HEK293 (cell line): ENCODE measurements around the gene BZW2.

Source experiments
- CTCF ChIA-PET: fragments of 350-600 bp; formaldehyde crosslinking; extraction: SDS; loops from one replicate; lab custom pipeline; 2021; ENCODE audit warnings: antibody characterized with exemption; lab: Yijun Ruan, JAX
- POLR2A ChIA-PET: fragments of 300-600 bp; formaldehyde crosslinking; extraction: SDS; loops from one replicate; lab custom pipeline; 2020; ENCODE audit warnings: antibody characterized with exemption, inconsistent platforms; lab: Yijun Ruan, JAX
- H3K27ac ChIP-seq: fragments of 200-500 bp; sonication (Bioruptor generic); 2 replicates; pipeline ENCODE4 v1.5.1; 2014; ENCODE audit warnings: low read depth, low read length, control low read depth, inconsistent platforms; ENCODE audit errors: extremely low read depth
- H3K36me3 ChIP-seq, 2 experiments: fragments of 200-500 bp in 1 of 2; sonication (Bioruptor generic) in 1 of 2; 1 replicate in 1 of 2; 2 replicates in 1 of 2; pipeline ENCODE4 v1.5.1; 2014 to 2017; ENCODE audit warnings: inconsistent platforms in 2 of 2, low read length in 2 of 2; ENCODE audit not compliant: control insufficient read depth in 2 of 2, insufficient read depth in 1 of 2
- H3K4me1 ChIP-seq: fragments of 200-500 bp; sonication (Bioruptor generic); 2 replicates; pipeline ENCODE4 v1.5.1; 2014; ENCODE audit warnings: mild to moderate bottlenecking, low read length, inconsistent platforms; ENCODE audit not compliant: control insufficient read depth, insufficient read depth
- H3K4me3 ChIP-seq: 2 replicates; pipeline ENCODE4 v1.5.1; 2011; ENCODE audit warnings: low read depth, mild to moderate bottlenecking, control low read depth, low read length, moderate library complexity
- H3K9me3 ChIP-seq: fragments of 200-500 bp; sonication (Bioruptor generic); 2 replicates; pipeline ENCODE4 v1.5.1; 2014; ENCODE audit warnings: low read depth, low read length, inconsistent platforms; ENCODE audit not compliant: control insufficient read depth, insufficient read depth
- BCL11A ChIP-seq: fragments of 450-650 bp; formaldehyde crosslinking; IDR thresholded peaks from 2 replicates; pipeline ENCODE4 v1.5.1; 2016; ENCODE audit warnings: low read depth, missing biosample characterization, missing genetic modification characterization
- GLI4 ChIP-seq: fragments of 450-650 bp; formaldehyde crosslinking; IDR thresholded peaks from 2 replicates; pipeline ENCODE4 v1.5.1; 2016; ENCODE audit warnings: missing biosample characterization, missing genetic modification characterization
- GLIS1 ChIP-seq: fragments of 450-650 bp; formaldehyde crosslinking; IDR thresholded peaks from 2 replicates; pipeline ENCODE4 v1.5.1; 2016; ENCODE audit warnings: missing biosample characterization, missing genetic modification characterization
- HOXA7 ChIP-seq: sonication (generic); formaldehyde crosslinking; IDR thresholded peaks from 2 replicates; pipeline ENCODE4 v1.8.1; 2022; ENCODE audit warnings: missing genetic modification reagents, borderline replicate concordance
- KLF1 ChIP-seq: fragments of 450-650 bp; formaldehyde crosslinking; IDR thresholded peaks from 2 replicates; pipeline ENCODE4 v1.5.1; 2016; ENCODE audit warnings: missing biosample characterization, missing genetic modification characterization
- RBAK ChIP-seq: fragments of 450-650 bp; formaldehyde crosslinking; IDR thresholded peaks from 2 replicates; pipeline ENCODE4 v1.5.1; 2016; ENCODE audit warnings: missing biosample characterization, missing genetic modification characterization
- SCRT2 ChIP-seq: fragments of 450-650 bp; formaldehyde crosslinking; IDR thresholded peaks from 2 replicates; pipeline ENCODE4 v1.5.1; 2016; ENCODE audit warnings: missing biosample characterization, missing genetic modification characterization
- SP3 ChIP-seq: fragments of 450-650 bp; formaldehyde crosslinking; IDR thresholded peaks from 2 replicates; pipeline ENCODE4 v1.5.1; 2016; ENCODE audit warnings: missing biosample characterization, missing genetic modification characterization
- YY1 ChIP-seq: fragments of 450-650 bp; formaldehyde crosslinking; IDR thresholded peaks from 2 replicates; pipeline ENCODE4 v1.5.1; 2018; ENCODE audit warnings: missing biosample characterization, missing genetic modification characterization
- ZNF324 ChIP-seq: fragments of 450-650 bp; formaldehyde crosslinking; IDR thresholded peaks from 2 replicates; pipeline ENCODE4 v1.5.1; 2016; ENCODE audit warnings: missing biosample characterization, missing genetic modification characterization
- ZNF404 ChIP-seq: fragments of 450-650 bp; formaldehyde crosslinking; IDR thresholded peaks from 2 replicates; pipeline ENCODE4 v1.5.1; 2017; ENCODE audit warnings: missing biosample characterization, missing genetic modification characterization
- ZNF423 ChIP-seq: fragments of 450-650 bp; formaldehyde crosslinking; IDR thresholded peaks from 2 replicates; pipeline ENCODE4 v1.5.1; 2016; ENCODE audit warnings: missing biosample characterization, missing genetic modification characterization
- ZNF510 ChIP-seq: fragments of 450-650 bp; formaldehyde crosslinking; IDR thresholded peaks from 2 replicates; pipeline ENCODE4 v1.5.1; 2018; ENCODE audit warnings: mild to moderate bottlenecking, missing genetic modification characterization, missing biosample characterization; ENCODE audit not compliant: insufficient replicate concordance
- ZNF529 ChIP-seq: fragments of 450-650 bp; formaldehyde crosslinking; IDR thresholded peaks from 2 replicates; pipeline ENCODE4 v1.5.1; 2017; ENCODE audit warnings: missing genetic modification characterization, missing biosample characterization; ENCODE audit not compliant: insufficient replicate concordance
- ZNF530 ChIP-seq: fragments of 450-650 bp; formaldehyde crosslinking; IDR thresholded peaks from 2 replicates; pipeline ENCODE4 v1.5.1; 2016; ENCODE audit warnings: low read depth, missing biosample characterization, missing genetic modification characterization
- ZNF571 ChIP-seq: fragments of 450-650 bp; formaldehyde crosslinking; IDR thresholded peaks from 2 replicates; pipeline ENCODE4 v1.5.0; 2017; ENCODE audit warnings: missing biosample characterization, missing genetic modification characterization
- ZNF707 ChIP-seq: fragments of 450-650 bp; formaldehyde crosslinking; IDR thresholded peaks from 2 replicates; pipeline ENCODE4 v1.5.1; 2016; ENCODE audit warnings: missing biosample characterization, missing genetic modification characterization
- ZNF776 ChIP-seq: fragments of 450-650 bp; formaldehyde crosslinking; IDR thresholded peaks from 2 replicates; pipeline ENCODE4 v1.5.0; 2017; ENCODE audit warnings: missing biosample characterization, missing genetic modification characterization, borderline replicate concordance
- ZNF830 ChIP-seq: fragments of 450-650 bp; IDR thresholded peaks from 2 replicates; pipeline ENCODE4 v1.5.0; 2018; ENCODE audit warnings: missing biosample characterization, missing genetic modification characterization, low read depth, mild to moderate bottlenecking, moderate library complexity
- TF ChIP-seq, protein P1 (sequence below): fragments of 450-650 bp; formaldehyde crosslinking; IDR thresholded peaks from 2 replicates; pipeline ENCODE4 v1.5.1; 2016; ENCODE audit warnings: missing biosample characterization, missing genetic modification characterization, low read depth
- TF ChIP-seq, protein P2 (sequence below): fragments of 450-650 bp; formaldehyde crosslinking; IDR thresholded peaks from 2 replicates; pipeline ENCODE4 v1.5.1; 2016; ENCODE audit warnings: missing biosample characterization, missing genetic modification characterization
- TF ChIP-seq, protein P3 (sequence below): fragments of 450-650 bp; formaldehyde crosslinking; IDR thresholded peaks from 2 replicates; pipeline ENCODE4 v1.5.1; 2016; ENCODE audit warnings: missing biosample characterization, missing genetic modification characterization
- TF ChIP-seq, protein P4 (sequence below): fragments of 450-650 bp; formaldehyde crosslinking; conservative IDR thresholded peaks from 2 replicates; pipeline ENCODE4 v1.5.1; 2016; ENCODE audit warnings: low read depth, missing biosample characterization, missing genetic modification characterization
- TF ChIP-seq, protein P5 (sequence below): fragments of 450-650 bp; formaldehyde crosslinking; IDR thresholded peaks from 2 replicates; pipeline ENCODE4 v1.5.1; 2016; ENCODE audit warnings: missing biosample characterization, missing genetic modification characterization, low read depth

Gene BZW2

DNA sequence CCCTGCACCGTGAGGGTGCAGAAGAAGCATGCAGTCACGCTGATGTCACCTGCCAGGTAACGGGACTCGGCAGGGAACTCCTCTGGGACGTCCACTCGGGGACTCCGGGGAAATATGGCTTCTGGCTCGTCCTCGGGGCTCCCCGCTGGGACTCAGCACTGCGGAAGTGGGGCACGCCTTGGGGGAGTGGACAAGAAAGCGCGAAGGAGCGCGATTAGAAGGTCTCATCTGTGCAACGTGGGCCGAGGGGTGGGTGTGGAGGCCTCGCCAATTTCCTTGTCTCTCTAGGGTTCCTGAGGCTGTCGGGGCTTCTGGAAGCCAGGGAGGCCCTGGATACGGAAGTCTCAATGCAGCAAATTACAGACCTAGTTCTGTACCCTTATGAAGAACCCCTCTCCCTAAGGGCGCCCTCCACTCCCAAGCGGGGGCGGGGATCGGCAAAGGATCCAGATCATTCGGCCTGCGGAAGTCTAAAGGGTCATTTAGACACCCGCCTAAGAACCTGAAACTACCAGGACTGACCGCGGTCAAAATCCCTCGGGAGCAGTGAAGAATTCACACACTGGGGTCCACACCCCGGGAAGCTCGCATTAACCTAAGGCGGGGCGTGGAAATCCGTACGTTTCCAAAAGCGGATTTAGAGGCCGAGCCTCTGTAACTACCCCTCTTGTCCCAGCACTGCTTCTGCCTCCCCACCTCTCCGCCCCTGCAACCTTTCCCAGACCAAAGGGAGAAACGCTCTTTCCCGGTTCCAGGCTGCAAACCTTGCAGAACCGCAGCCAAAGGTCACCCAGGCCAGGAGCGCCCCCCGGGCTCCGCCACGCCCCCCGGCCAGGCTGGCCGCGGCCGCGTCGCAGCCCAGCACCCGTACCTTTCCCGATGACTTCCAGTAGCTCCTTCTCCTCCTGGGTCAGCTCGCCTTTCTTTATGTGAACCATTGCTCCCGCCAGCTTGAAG lies 1.1 kb upstream of the BZW2 start:
- peak overlapping the region; percentile 65; the same call in 1 of the 2 replicates for H3K27ac ChIP-seq
- TF ChIP-seq HOXA7 (no peak), RBAK (tag by site-specific recombination) (no peak), ZNF324 (tag by site-specific recombination) (no peak), BCL11A (tag by site-specific recombination) (no peak), SCRT2 (tag by site-specific recombination) (no peak), KLF1 (0 out of 2 replicates have a peak, but pooled peaks have one; percentile 15), ZNF571 (tag by site-specific recombination) (no peak), ZNF830 (tag by site-specific recombination) (no peak), SP3 (tag by site-specific recombination) (peak; percentile 32; the same call in 1 of the 2 replicates), ZNF530 (tag by site-specific recombination) (no peak), ZNF404 (no peak), ZNF423 (peak; percentile 84), ZNF776 (no peak), ZNF529 (tag by site-specific recombination) (no peak), ZNF707 (no peak), GLIS1 (tag by site-specific recombination) (peak; percentile 20; the same call in 1 of the 2 replicates), YY1 (tag by site-specific recombination) (0 out of 2 replicates have a peak, but pooled peaks have one; percentile 23), ZNF510 (tag by site-specific recombination) (no peak), GLI4 (tag by site-specific recombination) (no peak)
- TF ChIP-seq, protein P1, sequence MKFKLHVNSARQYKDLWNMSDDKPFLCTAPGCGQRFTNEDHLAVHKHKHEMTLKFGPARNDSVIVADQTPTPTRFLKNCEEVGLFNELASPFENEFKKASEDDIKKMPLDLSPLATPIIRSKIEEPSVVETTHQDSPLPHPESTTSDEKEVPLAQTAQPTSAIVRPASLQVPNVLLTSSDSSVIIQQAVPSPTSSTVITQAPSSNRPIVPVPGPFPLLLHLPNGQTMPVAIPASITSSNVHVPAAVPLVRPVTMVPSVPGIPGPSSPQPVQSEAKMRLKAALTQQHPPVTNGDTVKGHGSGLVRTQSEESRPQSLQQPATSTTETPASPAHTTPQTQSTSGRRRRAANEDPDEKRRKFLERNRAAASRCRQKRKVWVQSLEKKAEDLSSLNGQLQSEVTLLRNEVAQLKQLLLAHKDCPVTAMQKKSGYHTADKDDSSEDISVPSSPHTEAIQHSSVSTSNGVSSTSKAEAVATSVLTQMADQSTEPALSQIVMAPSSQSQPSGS: no peak; the same call in 1 of the 2 replicates
- TF ChIP-seq, protein P2, sequence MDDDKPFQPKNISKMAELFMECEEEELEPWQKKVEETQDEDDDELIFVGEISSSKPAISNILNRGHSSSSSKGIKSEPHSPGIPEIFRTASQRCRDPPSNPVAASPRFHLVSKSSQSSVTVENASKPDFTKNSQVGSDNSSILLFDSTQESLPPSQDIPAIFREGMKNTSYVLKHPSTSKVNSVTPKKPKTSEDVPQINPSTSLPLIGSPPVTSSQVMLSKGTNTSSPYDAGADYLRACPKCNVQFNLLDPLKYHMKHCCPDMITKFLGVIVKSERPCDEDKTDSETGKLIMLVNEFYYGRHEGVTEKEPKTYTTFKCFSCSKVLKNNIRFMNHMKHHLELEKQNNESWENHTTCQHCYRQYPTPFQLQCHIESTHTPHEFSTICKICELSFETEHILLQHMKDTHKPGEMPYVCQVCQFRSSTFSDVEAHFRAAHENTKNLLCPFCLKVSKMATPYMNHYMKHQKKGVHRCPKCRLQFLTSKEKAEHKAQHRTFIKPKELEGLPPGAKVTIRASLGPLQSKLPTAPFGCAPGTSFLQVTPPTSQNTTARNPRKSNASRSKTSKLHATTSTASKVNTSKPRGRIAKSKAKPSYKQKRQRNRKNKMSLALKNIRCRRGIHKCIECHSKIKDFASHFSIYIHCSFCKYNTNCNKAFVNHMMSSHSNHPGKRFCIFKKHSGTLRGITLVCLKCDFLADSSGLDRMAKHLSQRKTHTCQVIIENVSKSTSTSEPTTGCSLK (tag by site-specific recombination): no peak
- TF ChIP-seq, protein P3, sequence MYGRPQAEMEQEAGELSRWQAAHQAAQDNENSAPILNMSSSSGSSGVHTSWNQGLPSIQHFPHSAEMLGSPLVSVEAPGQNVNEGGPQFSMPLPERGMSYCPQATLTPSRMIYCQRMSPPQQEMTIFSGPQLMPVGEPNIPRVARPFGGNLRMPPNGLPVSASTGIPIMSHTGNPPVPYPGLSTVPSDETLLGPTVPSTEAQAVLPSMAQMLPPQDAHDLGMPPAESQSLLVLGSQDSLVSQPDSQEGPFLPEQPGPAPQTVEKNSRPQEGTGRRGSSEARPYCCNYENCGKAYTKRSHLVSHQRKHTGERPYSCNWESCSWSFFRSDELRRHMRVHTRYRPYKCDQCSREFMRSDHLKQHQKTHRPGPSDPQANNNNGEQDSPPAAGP (tag by site-specific recombination): 0 out of 2 replicates have a peak, but pooled peaks have one; percentile 42
- TF ChIP-seq, protein P4, sequence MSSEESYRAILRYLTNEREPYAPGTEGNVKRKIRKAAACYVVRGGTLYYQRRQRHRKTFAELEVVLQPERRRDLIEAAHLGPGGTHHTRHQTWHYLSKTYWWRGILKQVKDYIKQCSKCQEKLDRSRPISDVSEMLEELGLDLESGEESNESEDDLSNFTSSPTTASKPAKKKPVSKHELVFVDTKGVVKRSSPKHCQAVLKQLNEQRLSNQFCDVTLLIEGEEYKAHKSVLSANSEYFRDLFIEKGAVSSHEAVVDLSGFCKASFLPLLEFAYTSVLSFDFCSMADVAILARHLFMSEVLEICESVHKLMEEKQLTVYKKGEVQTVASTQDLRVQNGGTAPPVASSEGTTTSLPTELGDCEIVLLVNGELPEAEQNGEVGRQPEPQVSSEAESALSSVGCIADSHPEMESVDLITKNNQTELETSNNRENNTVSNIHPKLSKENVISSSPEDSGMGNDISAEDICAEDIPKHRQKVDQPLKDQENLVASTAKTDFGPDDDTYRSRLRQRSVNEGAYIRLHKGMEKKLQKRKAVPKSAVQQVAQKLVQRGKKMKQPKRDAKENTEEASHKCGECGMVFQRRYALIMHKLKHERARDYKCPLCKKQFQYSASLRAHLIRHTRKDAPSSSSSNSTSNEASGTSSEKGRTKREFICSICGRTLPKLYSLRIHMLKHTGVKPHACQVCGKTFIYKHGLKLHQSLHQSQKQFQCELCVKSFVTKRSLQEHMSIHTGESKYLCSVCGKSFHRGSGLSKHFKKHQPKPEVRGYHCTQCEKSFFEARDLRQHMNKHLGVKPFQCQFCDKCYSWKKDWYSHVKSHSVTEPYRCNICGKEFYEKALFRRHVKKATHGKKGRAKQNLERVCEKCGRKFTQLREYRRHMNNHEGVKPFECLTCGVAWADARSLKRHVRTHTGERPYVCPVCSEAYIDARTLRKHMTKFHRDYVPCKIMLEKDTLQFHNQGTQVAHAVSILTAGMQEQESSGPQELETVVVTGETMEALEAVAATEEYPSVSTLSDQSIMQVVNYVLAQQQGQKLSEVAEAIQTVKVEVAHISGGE (tag by site-specific recombination): 0 out of 2 replicates have a peak, but pooled peaks have one; percentile 9
- TF ChIP-seq, protein P5, sequence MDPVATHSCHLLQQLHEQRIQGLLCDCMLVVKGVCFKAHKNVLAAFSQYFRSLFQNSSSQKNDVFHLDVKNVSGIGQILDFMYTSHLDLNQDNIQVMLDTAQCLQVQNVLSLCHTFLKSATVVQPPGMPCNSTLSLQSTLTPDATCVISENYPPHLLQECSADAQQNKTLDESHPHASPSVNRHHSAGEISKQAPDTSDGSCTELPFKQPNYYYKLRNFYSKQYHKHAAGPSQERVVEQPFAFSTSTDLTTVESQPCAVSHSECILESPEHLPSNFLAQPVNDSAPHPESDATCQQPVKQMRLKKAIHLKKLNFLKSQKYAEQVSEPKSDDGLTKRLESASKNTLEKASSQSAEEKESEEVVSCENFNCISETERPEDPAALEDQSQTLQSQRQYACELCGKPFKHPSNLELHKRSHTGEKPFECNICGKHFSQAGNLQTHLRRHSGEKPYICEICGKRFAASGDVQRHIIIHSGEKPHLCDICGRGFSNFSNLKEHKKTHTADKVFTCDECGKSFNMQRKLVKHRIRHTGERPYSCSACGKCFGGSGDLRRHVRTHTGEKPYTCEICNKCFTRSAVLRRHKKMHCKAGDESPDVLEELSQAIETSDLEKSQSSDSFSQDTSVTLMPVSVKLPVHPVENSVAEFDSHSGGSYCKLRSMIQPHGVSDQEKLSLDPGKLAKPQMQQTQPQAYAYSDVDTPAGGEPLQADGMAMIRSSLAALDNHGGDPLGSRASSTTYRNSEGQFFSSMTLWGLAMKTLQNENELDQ (tag by site-specific recombination): no peak

More for the DNA sequence above, 1.1 kb upstream of the BZW2 start:
- POLR2A ChIA-PET: interaction anchor here (0.6 to 2.6 kb wide), 9 partner anchors 8 to 343 kb away, joined by 3 to 11 read pairs (median 7); no protein-coding TSS in a partner anchor
- Histone ChIP-seq H3K4me1 (0 out of 2 replicates have a peak, but pooled peaks cover 7% of the 10 kb centered on the region), H3K4me3 (peak overlapping the region; percentile 82), H3K36me3 (no peaks in the 10 kb centered on the region; a peak in 2 of 3 replicates), H3K9me3 (no peaks in the 10 kb centered on the region)
- CTCF ChIA-PET: interaction anchor here (0.6 to 0.8 kb wide), 2 partner anchors 92 to 1055 kb away, joined by 3 read pairs; no protein-coding TSS in a partner anchor
